NOMO-1 treated with dmso at 0.1 percent for 144 hours (cell line): ENCODE data around the gene CGA.
"Not testable (repeated sequence)": the region's sequence is repeated elsewhere in the genome, so short reads cannot be mapped to it uniquely, and the experiment has no call there.

Experiments used
- DNase-seq: peaks from one replicate; lab custom pipeline; 2025; ENCODE audit not compliant: unreplicated experiment; lab: John Stamatoyannopoulos, UW

The CGA gene

DNA sequence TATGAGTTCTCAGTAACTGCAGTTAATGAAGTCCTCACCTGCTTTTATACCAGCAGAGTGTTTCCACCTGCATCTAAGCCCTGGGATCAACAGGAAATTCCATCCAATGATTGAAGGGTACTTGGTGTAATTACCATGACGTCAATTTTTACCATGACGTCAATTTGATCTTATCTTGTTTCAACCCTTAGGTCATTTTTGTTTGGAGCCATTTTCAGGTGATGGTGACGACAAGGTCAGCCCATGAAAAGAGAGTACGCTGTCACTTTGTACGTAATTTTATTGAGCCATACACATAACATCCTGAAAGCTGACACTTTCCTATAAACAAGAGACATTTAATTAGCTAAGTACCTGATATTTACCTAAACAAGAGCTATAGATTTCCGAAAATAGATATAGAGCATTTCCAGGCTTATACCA is at the start of gene CGA:
CGA (minus strand) TSS at position 20 of the 423 bp plus-strand sequence. CDS start 6,906 bp downstream, outside the sequence.
- no peak for DNase-seq

DNA sequence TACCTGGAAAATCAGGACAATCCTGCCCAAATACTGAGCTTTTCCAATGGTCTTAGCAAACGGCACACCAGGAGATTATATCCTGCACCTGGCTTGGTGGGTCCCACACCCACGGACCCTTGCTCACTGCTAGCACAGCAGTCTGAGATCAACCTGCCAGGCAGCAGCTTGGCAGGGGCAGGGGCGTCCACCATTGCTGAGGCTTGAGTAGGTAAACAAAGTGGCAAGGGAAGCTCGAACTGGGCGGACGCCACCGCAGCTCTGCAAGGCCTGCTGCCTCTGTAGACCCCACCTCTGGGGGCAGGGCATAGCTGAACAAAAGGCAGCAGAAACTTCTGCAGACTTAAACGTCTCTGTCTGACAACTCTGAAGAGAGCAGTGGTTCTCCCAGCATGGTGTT is 45.0 kb upstream of the CGA start:
- not testable (repeated sequence) for DNase-seq

DNA sequence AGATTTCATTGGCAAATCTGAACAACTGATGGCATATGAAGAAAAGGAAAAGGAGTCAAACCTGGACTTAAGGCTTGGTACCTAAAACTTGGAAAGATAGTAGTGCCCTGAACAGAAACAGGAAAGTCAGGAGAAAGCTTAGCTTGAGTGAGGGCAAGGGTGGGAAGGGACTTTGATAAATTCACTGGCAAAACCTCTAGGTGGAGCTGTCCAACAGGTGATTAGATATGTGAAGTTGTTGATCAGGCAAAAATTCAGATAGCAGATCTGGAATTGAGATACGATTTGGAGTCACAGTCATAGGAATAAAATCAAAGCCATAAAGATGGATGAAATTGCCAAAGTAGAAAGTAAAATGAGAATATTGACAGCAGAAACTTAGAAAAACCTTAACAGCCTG is 44.3 kb upstream of the CGA start:
- DNase-seq: no peak

DNA sequence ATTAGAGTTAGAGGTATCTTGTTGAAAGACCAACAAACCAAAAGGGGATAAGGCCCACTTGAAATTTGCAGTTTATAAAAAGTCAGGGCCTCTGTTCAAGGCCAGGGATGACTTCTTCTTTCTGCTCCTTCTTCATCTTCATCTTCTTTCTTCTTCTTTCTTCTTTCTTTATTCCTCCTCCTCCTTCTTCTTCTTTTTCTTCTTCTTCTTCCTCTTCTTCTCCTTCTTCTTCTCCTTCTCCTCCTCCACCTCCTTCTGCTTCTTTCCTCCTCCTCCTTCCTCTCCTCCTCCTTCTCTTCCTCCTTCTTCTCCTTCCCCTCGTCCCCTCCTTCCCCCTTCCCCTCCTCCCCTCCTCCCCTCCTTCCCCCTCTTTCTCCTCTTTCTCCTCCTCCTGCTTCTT is 42.1 kb upstream of the CGA start:
- no peak for DNase-seq

DNA sequence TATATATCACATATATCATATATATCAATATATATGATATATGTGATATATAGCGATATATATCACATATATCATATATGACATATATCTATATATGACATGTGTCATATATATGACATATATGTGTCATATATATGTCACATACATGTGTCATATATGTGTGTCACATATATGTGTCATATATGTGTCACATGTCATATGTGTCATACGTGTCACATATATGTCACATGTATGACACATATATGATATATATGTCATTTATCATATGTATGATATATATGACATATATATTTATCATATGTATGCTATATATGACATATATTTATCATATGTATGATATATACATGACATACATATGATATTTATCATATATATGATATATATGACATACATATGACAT is 32.8 kb upstream of the CGA start:
- no peak for DNase-seq

DNA sequence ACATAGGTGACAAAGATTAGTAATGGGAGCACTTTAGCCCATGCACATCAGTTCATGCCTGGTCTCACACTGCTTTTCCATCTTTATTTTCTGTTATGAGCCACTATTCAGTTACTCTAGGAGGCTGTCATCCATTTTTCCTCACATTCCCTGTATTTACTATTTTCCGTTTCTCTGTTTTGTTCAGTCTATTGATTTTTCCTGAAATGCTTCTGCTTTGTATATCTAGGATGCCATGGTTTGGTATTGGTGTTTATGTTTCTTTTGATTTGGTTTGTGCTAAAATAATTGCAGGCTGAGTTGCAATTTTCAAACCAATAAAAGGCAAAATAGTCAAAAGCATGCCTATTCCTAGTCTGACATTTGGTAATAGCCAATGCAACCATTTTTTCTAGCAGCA is 31.6 kb upstream of the CGA start:
- no peak for DNase-seq

DNA sequence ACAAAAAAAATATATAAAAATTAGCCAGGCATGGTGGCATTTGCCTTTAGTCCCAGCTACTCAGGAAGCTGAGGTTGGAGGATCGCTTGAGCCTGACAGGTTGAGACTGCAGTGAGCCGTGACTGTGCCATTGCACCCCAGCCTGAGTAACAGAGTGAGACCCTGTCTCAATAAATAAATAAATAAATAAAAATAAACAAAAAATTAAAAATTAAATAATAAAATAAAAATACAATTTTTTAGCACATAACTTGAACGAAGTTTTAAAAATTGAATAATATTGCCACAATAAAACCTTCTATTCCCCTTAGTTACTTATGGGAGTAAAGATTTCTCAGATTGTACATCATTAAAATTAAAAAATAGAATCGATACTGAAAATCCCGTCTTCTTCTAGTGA is 29.2 kb upstream of the CGA start:
- no peak for DNase-seq

DNA sequence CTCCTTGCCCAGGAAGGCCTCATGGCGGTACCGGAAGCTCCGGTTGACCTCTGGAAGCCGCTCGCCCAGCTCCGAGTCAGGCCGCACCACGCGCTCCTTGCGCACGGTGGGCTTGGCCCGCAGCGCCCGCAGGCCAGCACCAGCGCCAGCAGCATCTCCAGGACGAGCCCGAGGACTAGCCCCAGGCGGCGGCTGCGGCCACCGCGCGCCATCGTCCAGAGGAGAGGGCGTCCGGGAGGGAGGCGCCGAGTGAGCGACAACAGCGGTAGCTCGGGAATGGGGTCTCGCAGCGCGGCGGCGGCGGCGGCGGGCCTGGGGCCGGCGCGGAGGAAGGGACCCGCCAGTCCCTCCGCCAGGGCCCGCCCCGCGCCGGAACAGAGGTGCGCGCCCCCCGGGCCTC is 27.6 kb upstream of the CGA start:
- DNase-seq: no peak

DNA sequence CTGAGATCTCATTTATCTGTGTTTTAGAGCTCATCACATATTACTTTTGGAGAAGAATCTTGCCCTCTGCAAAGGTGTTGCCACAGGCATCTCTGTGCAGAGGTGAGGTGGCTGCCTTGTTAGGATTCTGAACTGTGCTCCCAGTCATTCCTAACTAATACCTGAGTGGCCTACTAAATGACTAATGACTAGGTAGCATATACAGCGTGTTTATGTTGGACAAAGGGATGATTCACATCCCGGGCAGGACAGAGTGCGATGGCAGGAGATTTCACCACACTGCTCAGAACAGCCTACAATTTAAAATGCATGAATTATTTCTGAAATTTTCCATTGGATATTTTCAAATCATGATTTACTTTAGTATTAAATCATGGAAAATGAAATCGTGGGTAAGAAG is 23.1 kb upstream of the CGA start:
- DNase-seq: no peak

DNA sequence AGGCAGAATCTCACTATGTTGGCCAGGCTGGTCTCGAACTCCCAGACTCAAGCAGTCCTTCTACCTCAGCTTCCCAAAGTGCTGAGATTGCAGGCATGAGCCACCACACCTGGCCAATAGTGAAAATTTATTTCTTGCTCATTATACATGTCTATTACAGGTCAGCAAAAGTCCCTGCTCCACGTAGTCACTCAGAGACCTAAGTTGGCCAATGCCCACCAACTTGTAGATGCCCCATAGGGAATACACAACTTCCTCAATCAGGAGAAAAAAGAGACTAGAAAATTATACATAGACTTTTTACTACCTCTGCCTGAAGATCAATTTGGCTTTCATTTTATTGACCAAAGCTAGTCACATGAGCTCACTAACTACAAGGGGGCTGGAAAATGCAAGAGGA is 22.0 kb upstream of the CGA start:
- no peak for DNase-seq

DNA sequence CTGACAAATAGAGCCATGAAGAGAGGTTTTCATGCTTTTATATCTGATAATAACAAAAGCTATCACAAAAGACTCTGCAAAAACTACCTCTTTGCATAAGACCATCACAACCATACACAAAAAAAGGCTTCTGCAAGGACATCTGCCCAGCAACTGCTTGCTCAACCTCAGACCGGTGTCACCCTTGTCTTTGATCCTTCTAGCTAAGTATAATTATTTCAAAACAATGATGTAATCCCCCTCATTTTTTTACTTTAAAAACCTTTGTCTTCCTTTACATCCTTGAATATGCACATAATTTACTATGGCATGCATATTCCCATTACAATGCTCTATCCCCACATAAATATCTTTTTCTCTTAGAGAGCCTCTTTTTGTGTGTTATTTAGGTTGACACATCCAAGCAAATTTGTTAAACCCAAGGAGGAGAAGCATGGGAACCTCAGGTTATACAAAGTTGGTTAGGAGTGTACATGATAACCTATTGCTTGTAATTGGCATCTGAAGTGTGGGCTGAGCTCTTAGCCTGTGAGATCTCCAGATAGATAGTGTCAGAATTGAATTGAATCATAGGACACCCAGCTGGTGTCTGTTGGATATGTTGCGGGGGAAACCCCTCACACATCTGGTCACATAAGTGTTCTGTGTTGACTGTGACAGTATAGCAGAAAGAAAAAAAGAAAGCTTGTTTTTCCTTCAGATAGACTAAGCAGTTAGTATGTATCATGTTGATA is 20.7 kb upstream of the CGA start:
- no peak for DNase-seq

DNA sequence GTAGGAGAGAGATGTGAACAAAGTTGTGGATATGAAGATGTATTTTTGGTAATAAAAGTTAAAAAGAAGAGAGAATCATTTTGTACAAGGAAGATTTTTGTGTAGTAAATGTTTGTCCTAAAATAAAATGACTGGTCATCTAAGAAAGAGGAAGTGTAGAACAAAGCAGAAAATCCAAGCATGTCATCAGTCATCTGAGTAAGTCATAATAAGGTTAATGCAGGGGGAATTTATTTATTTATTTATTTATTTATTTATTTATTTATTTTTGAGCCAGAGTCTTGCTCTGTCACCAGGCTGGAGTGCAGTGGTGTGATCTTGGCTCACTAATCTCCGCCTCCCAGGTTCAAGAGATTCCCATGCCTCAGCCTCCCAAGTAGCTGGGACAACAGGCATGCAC is 15.7 kb upstream of the CGA start:
- no peak for DNase-seq

DNA sequence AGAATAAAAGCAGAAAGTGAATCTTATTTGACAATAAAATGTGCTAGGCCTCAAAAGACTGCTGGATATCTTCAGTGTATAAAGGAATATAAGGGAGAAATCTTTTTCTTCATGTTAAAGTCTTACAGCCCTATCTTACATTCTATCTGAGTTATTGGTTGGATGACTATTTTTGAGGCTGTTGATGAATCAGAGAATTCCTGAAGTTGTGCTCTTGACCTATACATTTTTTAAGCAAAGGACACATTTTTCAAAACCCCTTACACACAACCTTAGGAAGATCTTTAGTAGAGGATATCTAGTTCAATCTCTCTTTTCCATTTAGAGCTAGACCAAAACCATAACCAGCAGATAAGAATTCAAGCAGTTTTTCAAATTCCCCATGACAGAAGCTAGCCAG is 10.9 kb upstream of the CGA start:
- no peak for DNase-seq

DNA sequence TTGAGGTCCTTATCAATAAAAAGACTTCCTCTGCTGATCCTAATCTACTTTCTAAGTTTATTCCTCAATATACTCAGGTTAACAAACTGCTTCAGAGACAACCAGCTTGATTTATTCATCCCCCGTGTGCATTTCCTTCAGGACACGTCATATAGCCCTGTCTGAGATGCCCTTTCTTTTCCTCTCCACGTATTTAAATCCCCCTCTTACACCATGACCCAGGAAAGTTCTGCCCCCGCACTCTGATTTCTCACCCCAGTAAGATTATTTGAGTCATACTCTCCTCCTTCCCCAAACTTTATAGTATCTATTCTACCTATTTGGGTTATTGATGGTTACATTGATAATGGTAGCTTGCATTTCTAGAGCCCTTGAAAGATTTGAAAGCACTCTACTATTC is 9.8 kb upstream of the CGA start:
- DNase-seq: no peak

DNA sequence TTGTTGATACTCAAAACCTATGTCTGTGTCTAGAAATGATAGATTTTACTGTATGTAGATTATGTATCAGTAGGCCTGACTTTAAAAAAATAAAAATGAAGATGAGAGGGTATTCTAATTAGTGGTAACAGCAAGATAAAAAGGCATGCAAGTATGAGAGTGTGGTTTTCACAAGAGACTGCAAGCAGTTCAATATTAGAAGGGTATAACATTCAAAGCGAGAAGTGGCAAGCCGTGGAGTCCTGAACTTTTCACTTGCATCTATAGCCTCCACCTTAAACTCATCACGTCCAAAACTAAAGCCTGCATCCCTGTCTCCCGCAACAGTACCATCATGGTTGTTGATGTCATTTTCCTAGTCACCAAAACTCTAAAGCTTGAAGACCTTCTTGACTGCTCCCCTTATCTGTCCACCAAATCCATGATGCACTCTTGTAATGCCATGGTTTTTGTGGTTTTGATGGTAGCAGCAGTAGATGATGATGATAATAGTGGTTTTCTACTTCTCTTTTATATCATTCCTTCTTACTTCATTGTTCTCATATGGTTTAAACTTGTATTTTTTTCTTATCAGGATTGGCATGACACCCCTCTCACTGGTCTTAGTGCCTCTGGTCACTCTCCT is 9.2 kb upstream of the CGA start:
- no peak for DNase-seq

DNA sequence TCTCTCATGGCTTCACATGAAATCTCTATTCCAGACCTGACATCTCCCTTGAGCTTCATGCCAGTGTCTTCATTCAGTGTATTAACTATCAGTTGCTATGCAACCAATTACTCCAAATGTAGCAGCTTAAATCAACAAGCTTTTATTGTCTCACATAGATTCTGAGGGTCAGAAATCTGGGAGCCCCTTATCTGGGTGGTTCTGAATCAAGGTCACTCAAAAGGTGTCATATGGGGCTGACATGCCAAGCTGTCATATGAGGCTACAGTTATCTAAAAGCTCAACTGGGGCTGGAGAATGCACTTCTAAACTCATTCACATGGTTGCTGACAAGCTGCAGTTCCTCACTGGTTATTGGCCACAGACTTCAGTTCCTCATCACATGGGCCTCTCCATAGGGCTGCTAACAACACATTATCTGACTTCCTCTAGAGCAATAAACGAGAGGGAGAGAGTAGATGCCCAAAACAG is 7.3 kb upstream of the CGA start:
- DNase-seq: peak; percentile 28

DNA sequence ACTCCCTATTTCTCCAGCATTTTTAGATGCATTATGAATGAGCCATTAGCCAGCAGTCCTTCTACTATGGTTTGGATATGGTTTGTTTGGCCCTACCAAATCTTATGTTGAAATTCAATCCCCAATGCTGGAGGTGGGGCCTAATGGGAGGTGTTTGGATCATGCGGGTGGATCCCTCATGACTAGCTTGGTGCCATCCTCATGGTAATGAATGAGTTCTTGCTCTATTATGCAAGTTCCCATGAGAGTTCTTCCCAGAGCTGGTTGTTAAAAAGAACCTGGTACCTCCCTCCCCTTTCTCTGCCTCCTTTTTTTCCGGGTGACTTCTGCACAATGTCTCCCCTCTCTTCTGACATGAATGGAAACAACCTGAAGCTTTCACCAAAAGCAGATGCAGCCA is 6.2 kb upstream of the CGA start:
- no peak for DNase-seq

DNA sequence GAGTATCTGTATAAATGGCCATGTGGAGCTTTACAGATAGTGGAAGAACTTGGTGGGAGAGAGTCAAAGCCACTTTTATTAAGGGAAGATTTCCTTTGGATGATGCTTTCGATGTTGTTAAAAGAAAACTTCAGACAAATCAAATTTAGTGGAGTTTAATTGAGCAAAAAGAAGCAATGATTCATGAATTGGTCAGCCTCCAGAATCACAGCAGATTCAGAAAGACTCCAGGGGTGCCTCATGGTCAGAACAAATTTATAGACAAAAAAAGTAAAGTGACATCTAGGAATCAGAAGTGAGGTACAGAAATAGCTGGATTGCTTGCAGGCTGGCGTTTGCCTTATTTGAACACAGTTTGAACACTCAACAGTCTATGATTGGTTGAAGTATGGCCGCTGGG is 5.3 kb upstream of the CGA start:
- DNase-seq: no peak

DNA sequence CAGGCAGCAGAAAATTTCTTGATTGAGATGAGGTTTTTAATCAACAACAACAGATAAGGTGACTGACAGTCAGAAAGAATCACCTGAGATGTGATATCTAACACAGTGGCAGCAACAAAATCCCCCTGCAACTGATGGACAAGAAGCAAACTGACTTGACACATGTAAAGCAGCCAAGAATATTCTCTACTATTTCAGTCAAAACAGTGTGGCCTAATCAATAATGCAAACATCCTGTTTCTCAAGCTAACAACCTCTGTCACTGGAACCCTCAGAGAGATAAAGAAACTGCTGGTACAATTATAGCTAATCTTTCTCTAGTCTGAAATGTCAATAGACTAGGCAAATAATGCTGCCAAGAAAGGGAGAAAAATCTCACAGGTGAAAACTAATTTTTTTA is 4.6 kb upstream of the CGA start:
- no peak for DNase-seq

DNA sequence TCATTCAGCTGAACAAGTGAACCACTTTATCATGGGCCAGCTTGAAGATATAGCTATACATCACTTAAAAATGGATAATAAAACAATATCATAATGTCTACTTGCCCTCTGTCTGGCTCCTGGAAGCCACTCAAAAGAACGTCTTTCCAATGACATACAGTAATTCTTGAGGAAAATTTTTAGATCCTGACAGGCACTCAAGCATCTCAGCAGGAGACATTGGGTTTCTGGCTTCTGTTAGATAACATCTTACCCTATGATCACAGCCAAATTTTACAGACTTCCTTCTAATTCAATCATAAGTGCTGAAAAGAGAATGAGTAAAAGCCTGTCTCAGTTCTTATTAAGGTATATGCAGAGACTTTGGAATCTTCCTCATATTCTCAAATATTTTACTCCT is 330 bp downstream of the CGA start:
- DNase-seq: no peak

DNA sequence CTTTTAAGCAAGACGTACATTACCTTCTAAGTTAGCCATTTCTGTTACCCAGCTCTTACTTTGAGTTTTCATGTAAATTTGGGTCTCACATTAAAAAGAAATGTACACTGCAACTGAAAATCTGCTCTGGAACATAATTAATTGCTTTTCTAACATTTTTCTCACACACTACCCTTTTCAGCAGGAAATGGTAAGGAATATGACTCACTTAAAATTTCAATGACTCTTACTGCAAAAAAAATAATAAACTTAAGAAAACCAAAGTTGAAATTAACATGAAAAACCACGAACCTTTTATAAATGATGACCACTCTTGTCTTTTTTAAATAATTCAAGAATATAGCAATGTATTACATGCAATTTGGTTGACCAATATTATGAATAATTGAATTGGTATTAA is 1.3 kb downstream of the CGA start:
- no peak for DNase-seq

DNA sequence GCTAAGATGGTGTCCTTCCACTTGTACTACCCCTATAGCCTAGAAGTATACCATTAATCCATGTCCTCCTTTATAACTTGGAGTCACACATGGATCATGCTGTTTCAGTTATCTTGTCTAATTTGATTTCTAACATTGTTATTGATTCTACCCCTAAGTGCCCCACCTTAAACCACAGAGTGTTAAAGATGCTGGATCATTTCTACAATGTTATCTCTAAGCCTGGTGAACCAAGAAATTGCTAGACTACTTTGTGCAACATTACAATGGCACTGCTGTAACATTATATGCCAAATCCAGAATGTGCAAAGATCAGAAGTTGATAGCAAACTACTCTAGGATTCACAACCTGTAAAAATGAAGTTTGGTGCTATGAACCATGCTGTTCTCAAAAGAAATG is 1.7 kb downstream of the CGA start:
- DNase-seq: no peak

DNA sequence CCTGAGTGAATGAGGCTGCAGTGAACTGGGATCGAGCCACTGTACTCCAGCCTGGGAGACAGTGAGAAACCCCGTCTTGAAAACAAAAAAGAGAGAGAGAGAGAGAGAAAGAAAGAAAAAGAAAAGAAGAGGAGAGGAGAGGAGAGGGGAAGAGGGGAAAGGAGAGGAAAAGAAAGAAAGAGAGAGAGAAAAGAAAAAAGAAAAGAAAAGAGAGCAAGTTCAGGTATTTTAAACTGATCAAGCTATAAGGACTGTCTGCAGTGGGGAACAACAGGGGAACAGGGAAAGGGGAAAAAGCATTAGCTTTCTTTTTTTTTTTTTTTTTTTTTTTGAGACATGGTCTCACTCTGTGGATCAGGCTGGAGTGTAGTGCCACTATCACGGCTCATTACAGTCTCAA is 2.5 kb downstream of the CGA start:
- DNase-seq: no peak
